ENCODE measurements around the gene WBP2NL.

- no peak for TF ChIP-seq EZH2 (IDR thresholded peaks at IDR 0.05)
- no peak for TF ChIP-seq POLR2AphosphoS5 (IDR thresholded peaks at IDR 0.05; ENCODE audit: borderline replicate concordance, low read depth, low read length)
- no peak for TF ChIP-seq FOXP2 (optimal IDR thresholded peaks at IDR 0.05; ENCODE audit: control extremely low read depth, extremely low read length, insufficient read depth)
These were observed 23.0 kb downstream of the WBP2NL start for GRCh38 chr22:42021571-42021970.
